Ectodermal cell (in vitro differentiated cells): ENCODE measurements around the gene RPS4Y1.

ENCODE experiments used
- H3K27ac ChIP-seq: 2 replicates; pipeline ENCODE4 v1.7.0; 2013; ENCODE audit warnings: mild to moderate bottlenecking, low read depth, low read length; ENCODE audit not compliant: insufficient read depth, poor library complexity, severe bottlenecking
- H3K27me3 ChIP-seq: 2 replicates; pipeline ENCODE4 v1.7.0; 2013; ENCODE audit warnings: mild to moderate bottlenecking, low read length; ENCODE audit not compliant: insufficient read depth, control insufficient read depth, poor library complexity, severe bottlenecking
- H3K36me3 ChIP-seq: one replicate; pipeline ENCODE4 v1.7.0; 2013; ENCODE audit warnings: low read length; ENCODE audit not compliant: control insufficient read depth, insufficient read depth
- H3K4me1 ChIP-seq: one replicate; pipeline ENCODE4 v1.7.0; 2013; ENCODE audit warnings: low read length; ENCODE audit not compliant: control insufficient read depth, insufficient read depth
- H3K4me3 ChIP-seq: 2 replicates; pipeline ENCODE4 v1.7.0; 2013; ENCODE audit warnings: low read depth, low read length, control low read depth; ENCODE audit not compliant: insufficient read depth
- H3K9me3 ChIP-seq: 2 replicates; pipeline ENCODE4 v1.7.0; 2013; ENCODE audit warnings: mild to moderate bottlenecking, low read length, moderate library complexity; ENCODE audit not compliant: control insufficient read depth

Gene RPS4Y1

GRCh38 chrY:2913066-2913815 is 71.8 kb downstream of the RPS4Y1 start:
- no peak overlapping the region for H3K4me3 ChIP-seq
- no peaks in the 10 kb centered on the region for H3K9me3 ChIP-seq
- H3K27ac ChIP-seq: no peak overlapping the region
- H3K27me3 ChIP-seq: no peaks in the 10 kb centered on the region
- no peaks in the 10 kb centered on the region for H3K4me1 ChIP-seq
- H3K36me3 ChIP-seq: no peaks in the 10 kb centered on the region
